Measurements from ENCODE around the gene KCNIP4. TPM values are rescaled to one million over a fixed set of nuclear protein-coding genes. Genes with fewer than 3 reads are reported as not detected.

The KCNIP4 gene
- total and polyA plus RNA-seq, 9 of the 15 experiments (the other 6 are each of a cell fraction or from before 2014, with no cell fraction given): 0.25 to 0.41 TPM; not detected in 7

GRCh38 chr4:21554066-21554465 lies 394.5 kb downstream of the KCNIP4 start:
- Histone ChIP-seq H3K27ac (ENCODE audit: extremely low read depth, low read depth, low read length) (no peak overlapping the region), H3K36me3 (ENCODE audit: control insufficient read depth, insufficient read depth, low read length) (no peaks in the 10 kb centered on the region), H3K4me1 (replicated peaks in 1 of 2; ENCODE audit: control insufficient read depth in 2 of 2, insufficient read depth in 2 of 2, low read length in 2 of 2) (no peaks in the 10 kb centered on the region), H3K4me3 (no peak overlapping the region), H3K4me2 (ENCODE audit: insufficient read depth, low read length) (no peak overlapping the region), H4K20me1 (replicated peaks; ENCODE audit: control insufficient read depth, insufficient read depth, low read length) (no peaks in the 10 kb centered on the region), H3K9me3 (replicated peaks; ENCODE audit: control insufficient read depth, insufficient read depth, low read depth, low read length) (no peaks in the 10 kb centered on the region), H3K27me3 (ENCODE audit: control insufficient read depth in 2 of 2, insufficient read depth in 2 of 2, low read length in 2 of 2) (no peaks in the 10 kb centered on the region), H2AFZ (ENCODE audit: low read depth, low read length) (no peak overlapping the region), H3K9me1 (ENCODE audit: control insufficient read depth, insufficient read depth, low read length) (no peaks in the 10 kb centered on the region), H3K79me2 (ENCODE audit: control insufficient read depth, insufficient read depth, low read length) (no peaks in the 10 kb centered on the region), H3K9ac (ENCODE audit: insufficient read depth in 1 of 2, low read depth in 2 of 2, low read length in 2 of 2) (no peak overlapping the region)
- intact Hi-C loops (cut with micrococcal nuclease): no loop called here
- DNase-seq (ENCODE audit: extremely low read depth in 1 of 4, low spot score in 3 of 4) (no peak), FAIRE-seq (no peak), ATAC-seq (no peak)
- no peak for TF ChIP-seq CHD1 (IDR thresholded peaks at IDR 0.05; ENCODE audit: low read length)
- no peak for TF ChIP-seq ZNF316 (IDR thresholded peaks at IDR 0.05)
- no peak for TF ChIP-seq MTA1 (IDR thresholded peaks at IDR 0.05; ENCODE audit: borderline replicate concordance)
- TF ChIP-seq TAF1 (IDR thresholded peaks at IDR 0.05; ENCODE audit: control insufficient read depth, extremely low read depth, insufficient read depth, low read length, severe bottlenecking): no peak
- TF ChIP-seq DMBX1 (CRISPR knock-in tag; IDR thresholded peaks at IDR 0.05; ENCODE audit: borderline replicate concordance): no peak
- no peak for TF ChIP-seq ZNF695 (CRISPR knock-in tag; IDR thresholded peaks at IDR 0.05)
- TF ChIP-seq BCL6 (CRISPR knock-in tag; IDR thresholded peaks at IDR 0.05): no peak
- no peak for TF ChIP-seq HDAC1 (IDR thresholded peaks at IDR 0.05)
- TF ChIP-seq RUNX1 (IDR thresholded peaks at IDR 0.05; ENCODE audit: low read depth): no peak
- CTCF ChIA-PET (ENCODE audit: low intra/inter-chr PET ratio): no interaction called here
- POLR2A ChIA-PET: no interaction called here
- no TSS peak for BruUV-seq (replicated peaks)
- 0% methylated on average over 1 of the region's 1 CpG for WGBS (ENCODE audit: insufficient coverage, low coverage, missing lambda C conversion rate)
- in situ Hi-C loops (cut with MboI): no loop called here
